NCI-H748 treated with DMSO at 0.1 percent for 48 hours (cell line): ENCODE data around the gene MUC6.

Source experiments
- DNase-seq: peaks from one replicate; lab custom pipeline; 2025; lab: John Stamatoyannopoulos, UW

Gene MUC6

DNA sequence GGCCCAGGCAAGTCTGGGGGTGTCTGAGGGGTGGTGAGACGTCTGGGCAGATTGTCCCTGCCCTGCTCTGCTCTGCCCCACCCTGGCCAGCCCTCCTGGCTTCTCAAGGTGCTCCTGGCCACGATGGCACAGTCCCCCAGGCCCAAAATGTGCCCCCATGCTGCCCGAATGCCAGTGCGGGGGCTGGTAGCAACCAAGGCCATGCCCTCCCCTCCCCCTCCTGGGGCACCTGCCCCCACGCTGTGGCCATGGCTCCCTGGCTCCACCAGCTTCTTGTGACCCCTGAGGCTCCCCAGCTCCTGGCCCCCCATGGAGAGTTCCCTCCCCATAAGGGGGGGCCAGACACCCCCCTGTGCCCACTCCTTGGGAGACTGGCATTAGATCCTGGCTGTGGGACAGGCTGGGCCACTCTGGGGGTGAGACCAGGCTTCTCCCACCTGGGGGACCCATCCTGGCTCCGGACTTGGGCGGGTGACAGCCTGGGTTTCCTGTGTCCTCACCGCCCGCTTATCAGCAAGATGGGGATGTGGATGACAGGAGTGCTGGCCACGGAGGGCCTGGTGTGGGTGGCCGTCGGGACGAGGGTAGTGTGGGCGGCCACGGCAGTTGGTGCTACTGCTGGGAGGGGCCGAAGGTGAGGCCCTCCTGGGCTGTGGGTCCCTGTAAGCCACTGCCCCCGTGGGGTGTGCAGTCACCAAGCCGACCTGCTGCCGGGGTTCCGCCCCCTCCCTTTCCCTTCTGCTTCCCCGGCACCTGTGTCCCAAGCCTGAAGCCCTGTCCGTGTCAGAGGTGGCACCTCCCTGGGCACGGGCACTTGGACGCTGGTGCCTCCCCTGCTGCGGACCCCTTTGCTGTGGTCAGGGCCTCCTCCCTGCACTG lies 15.9 kb upstream of the MUC6 start:
- no peak for DNase-seq

- DNase-seq: no peak
Measured at GRCh38 chr11:1051356-1052132, 15.0 kb upstream of the MUC6 start.

DNA sequence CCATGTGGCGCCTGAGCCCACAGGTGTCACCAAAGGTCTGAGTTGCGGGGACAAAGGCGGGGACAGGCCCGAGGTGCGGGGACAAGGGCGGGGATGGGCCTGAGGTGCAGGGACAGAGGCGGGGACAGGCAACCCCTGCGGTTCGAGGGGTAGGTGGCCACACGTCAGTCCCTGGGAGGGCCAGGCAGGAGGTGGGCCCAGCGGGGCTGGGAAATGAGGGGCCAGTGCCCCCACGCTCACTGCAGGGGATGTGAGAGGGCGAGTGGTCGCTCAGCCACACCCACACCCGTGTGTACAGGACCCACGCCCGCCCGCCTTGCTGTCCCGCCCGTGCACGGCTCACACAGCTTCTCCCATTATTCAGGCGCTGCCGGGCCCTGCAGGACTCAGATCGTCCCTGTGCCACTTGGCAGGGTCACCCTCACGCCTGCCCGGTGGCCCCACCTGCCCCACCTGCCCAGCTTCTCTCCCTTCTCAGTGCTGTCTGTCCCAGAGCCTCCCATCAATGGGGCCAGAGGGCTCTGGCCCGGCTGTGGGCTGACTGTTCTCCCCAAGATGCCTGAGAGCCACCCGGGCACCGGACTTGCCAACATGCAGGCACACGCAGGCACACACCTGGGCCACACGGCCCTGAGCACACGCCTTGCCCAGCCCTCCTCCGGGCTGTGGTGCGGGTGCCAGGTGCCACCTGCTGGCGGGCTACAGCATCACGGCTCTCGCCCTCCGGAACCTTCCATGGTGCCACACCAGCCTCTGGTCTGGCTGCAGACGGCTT lies 14.2 kb upstream of the MUC6 start:
- peak; percentile 70 for DNase-seq

DNA sequence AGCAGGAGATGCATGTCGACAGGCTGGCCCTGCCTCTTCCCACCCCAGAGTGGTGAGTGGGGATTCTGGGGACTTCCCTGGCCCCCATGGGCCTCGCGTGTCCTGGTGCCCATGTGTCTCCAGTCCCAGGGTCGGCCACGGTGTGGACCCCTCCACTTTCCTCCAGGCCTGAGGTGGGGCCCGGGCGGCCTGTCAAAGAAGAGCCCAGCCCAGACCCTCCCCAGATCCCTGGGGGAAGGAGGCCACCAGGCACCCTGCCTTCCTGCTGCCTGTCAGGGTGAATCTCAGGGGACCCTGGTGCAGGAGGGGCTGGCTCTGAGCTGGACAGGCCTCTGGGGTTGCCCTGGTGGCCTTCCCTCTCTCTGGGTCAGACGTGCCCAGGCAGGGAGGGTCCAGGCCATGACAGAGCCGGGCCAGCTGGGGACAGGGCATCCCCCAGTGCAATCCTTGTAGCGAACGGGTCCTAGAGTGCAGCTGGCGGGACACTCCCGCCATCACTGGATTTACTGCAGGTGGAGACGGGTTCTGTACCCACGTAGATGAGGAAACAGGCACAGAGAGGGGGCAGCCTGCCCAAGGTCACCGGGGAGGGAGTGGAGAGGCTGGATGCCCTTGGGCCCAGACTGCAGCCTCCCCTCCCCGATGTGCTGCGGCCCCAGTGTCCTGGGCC lies 13.5 kb upstream of the MUC6 start:
- DNase-seq: no peak

- no peak for DNase-seq
Measured at GRCh38 chr11:1049431-1049891, 12.9 kb upstream of the MUC6 start.

GRCh38 chr11:1049071-1049405 lies 12.5 kb upstream of the MUC6 start:
- DNase-seq: no peak

- DNase-seq: no peak
Measured at GRCh38 chr11:1048375-1049070, 12.0 kb upstream of the MUC6 start.

GRCh38 chr11:1047595-1048156 lies 11.2 kb upstream of the MUC6 start:
- no peak for DNase-seq

DNA sequence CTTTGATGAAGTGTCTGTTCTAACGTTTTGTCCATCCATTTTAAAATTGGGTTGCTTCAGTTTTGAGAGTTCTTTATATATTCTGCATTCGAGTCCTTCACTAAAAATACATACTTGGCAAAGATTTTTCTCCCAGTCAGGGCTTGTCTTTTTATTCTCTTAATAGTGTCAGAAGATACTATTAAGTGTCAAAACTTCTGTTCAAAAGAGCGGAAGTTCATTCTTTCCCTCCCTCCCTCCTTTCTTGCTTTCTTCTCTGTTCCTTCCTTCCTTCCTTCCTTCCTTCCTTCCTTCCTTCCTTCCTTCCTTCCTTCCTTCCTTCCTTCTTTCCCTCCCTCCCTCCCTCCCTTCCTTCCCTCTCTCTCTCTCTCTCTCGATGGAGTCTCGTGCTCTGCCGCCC lies 7.6 kb upstream of the MUC6 start:
- DNase-seq: no peak

GRCh38 chr11:1043563-1044096 lies 7.1 kb upstream of the MUC6 start:
- DNase-seq: no peak

DNA sequence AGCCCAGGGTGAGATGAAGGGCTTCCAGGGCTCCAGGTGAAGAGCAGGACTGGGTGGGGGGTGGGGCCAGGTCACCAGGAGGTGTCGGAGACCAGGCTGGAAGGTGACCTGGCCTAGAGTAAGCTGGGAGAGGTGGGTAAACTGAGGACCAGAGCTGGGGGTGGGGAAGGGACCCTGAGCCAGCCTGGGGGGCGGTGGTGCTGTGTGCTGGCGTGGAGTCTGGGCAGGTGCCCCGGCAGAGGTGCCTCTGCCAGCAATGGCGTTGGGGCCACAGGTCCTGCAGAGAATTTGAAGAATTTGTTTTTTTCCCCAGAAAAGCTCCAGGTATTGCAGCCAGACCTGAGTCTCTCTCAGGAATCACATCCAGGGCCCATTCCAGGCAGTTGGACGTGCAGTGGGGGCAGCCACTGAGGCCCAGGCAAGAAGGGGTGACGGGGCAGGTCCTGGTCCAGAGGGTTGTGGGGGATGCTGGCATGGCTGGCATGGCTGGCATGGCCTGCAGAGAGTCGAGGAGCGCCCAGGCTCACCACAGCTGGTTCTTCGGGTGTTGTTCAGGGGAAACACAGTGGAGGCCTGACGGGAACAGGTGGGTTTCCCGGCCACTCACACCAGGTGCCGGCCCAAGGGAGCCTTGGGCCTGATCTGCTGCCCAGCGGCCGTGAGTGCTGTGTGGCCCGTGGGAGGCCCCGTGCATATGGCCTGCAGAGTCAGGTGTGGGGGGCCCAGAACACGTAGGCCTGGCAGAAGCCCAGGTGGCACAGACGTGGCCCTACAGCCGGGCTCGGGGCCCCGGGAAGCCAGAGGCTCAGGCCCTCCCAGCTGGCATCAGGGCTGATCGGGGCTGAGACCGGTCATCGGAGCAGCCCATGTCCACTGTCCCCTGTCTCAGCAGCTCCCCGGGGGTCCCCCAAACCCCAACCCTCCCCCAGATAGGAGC lies 6.4 kb upstream of the MUC6 start:
- no peak for DNase-seq

- no peak for DNase-seq
Measured at GRCh38 chr11:1041936-1042608, 5.6 kb upstream of the MUC6 start.

- no peak for DNase-seq
Measured at GRCh38 chr11:1041471-1041870, 5.0 kb upstream of the MUC6 start.

- no peak for DNase-seq
Measured at GRCh38 chr11:1041149-1041467, 4.6 kb upstream of the MUC6 start.

GRCh38 chr11:1040428-1041148 lies 4.1 kb upstream of the MUC6 start:
- no peak for DNase-seq

GRCh38 chr11:1039481-1040427 lies 3.2 kb upstream of the MUC6 start:
- DNase-seq: no peak

DNA sequence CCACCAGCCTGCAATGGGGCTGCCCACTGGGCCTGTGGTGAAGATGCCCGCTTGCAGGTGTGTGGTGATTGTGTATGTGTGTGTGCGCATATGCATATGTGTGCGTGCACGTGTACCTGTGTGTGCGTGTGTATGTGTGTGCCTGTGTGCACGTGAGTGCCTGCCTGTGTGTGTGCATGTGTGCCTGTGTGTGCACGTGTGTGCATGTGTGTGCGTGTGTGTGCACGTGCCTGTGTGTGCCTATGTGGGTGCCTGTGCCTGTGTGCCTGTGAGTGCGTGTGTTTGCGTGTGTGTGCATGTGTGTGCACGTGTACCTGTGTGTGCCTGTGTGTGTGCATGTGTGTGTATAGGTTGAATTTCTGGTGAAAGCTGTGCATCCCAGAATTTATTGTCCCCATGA lies 2.4 kb upstream of the MUC6 start:
- no peak for DNase-seq
